Neutrophil (primary cell): ENCODE data around the gene TAS1R1.

Experiments
- H3K27ac ChIP-seq: fragments of 200-600 bp; sonication (generic); 2 replicates; pipeline ENCODE4 v1.5.1; 2016; ENCODE audit warnings: mild to moderate bottlenecking, moderate library complexity
- H3K27me3 ChIP-seq: fragments of 200-600 bp; sonication (generic); 2 replicates; pipeline ENCODE4 v1.6.0; 2016; ENCODE audit warnings: mild to moderate bottlenecking
- H3K36me3 ChIP-seq: fragments of 200-600 bp; sonication (generic); 2 replicates; pipeline ENCODE4 v1.5.1; 2017
- H3K4me1 ChIP-seq, 2 experiments: fragments of 200-600 bp in 1 of 2; sonication (generic) in 1 of 2; 1 replicate in 1 of 2; 2 replicates in 1 of 2; pipeline versions ENCODE4 v1.5.1 to v1.6.1; 2013 to 2016; ENCODE audit warnings: low read depth in 1 of 2, low read length in 1 of 2, mild to moderate bottlenecking in 1 of 2, moderate library complexity in 1 of 2; ENCODE audit not compliant: control insufficient read depth in 1 of 2, insufficient read depth in 1 of 2
- H3K4me3 ChIP-seq, 2 experiments: fragments of 200-600 bp in 1 of 2; sonication (generic) in 1 of 2; 1 replicate in 1 of 2; 2 replicates in 1 of 2; pipeline ENCODE4 v1.5.1; 2013 to 2016; ENCODE audit warnings: low read depth in 1 of 2, low read length in 1 of 2, mild to moderate bottlenecking in 1 of 2, moderate library complexity in 1 of 2
- H3K9me3 ChIP-seq: fragments of 200-600 bp; sonication (generic); 2 replicates; pipeline ENCODE4 v1.5.1; 2016
- TF ChIP-seq, protein P1 (sequence below): fragments of 200-600 bp; sonication (generic); IDR thresholded peaks from 2 replicates; pipeline ENCODE4 v1.5.1; 2016; ENCODE audit warnings: antibody characterized with exemption

Gene TAS1R1

DNA sequence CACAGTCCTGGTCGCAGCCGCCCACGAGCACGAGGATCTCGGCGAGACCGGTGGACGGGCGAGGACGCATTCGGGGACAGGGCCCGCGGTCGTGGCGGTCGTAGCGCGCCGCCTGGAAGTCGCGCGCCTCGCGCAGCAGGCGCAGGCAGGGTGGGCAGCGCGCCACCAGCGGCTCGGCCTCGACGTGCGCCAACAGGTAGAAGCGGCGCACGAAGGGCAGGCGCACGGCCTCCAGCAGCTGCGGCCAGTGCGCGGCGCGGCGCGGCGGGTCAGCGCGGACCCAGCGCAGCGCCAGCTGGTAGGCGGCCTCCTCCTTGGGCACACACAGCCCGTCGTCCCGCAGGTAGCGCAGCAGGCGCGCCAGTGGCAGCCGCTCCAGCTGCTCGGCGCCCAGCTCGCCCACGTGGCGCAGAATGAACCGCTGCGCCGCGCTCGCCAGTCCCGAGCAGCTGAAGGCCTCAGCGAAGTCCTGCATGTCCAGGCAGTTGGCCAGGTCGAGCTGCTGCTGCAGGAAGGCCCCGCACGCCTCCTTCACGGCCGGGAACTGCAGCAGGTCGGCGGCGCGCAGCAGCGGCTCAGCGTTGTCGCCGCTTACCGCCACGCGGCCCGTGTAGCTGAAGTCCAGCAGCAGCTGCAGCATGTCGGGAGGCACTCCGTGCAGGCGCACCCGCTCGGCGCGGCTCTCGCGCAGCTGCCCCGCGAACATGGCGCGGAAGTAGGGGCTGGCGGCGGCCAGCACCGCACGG lies 47.0 kb downstream of the TAS1R1 start:
- Histone ChIP-seq H3K4me3 (peak overlapping the region; percentile 98 to 100), H3K4me1 (peaks cover 34 to 56% of the 10 kb centered on the region in 2 experiments), H3K27me3 (no peaks in the 10 kb centered on the region), H3K9me3 (no peaks in the 10 kb centered on the region), H3K36me3 (peaks cover 21% of the 10 kb centered on the region), H3K27ac (peak overlapping the region; percentile 94)
- TF ChIP-seq, protein P1, sequence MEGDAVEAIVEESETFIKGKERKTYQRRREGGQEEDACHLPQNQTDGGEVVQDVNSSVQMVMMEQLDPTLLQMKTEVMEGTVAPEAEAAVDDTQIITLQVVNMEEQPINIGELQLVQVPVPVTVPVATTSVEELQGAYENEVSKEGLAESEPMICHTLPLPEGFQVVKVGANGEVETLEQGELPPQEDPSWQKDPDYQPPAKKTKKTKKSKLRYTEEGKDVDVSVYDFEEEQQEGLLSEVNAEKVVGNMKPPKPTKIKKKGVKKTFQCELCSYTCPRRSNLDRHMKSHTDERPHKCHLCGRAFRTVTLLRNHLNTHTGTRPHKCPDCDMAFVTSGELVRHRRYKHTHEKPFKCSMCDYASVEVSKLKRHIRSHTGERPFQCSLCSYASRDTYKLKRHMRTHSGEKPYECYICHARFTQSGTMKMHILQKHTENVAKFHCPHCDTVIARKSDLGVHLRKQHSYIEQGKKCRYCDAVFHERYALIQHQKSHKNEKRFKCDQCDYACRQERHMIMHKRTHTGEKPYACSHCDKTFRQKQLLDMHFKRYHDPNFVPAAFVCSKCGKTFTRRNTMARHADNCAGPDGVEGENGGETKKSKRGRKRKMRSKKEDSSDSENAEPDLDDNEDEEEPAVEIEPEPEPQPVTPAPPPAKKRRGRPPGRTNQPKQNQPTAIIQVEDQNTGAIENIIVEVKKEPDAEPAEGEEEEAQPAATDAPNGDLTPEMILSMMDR: no peak

DNA sequence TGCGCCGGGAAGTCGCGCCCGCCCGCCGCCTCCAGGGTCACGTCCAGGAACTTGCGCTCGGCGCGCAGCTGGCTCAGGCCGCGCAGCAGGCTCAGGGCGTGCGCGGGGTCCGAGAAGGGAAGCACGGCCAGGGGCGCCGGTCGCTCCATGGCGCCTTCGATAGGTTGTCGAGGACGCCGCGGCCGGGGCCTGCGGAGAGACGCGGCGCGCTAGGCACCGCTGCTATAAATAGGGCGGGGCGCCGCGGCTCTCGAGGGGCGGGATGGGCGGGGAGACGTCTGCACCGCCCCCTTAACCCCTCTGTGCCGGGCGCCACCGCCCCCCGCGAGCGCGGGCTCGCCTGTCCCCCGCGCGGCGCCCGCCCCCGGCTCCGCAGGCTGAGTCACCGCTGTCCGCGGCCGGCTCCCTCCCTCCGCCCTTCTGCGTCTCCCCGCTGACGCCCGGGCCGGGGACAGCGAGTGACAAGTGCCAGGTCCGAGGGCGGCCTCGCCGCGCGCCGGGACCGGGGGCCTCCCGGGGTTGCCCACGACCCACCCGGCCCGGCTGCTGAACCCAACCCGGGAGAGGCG lies 47.6 kb downstream of the TAS1R1 start, which contains the start of gene KLHL21:
TSS of gene KLHL21 (minus strand) at position 201 of the 569 bp plus-strand sequence. CDS start at position 149, 52 bp downstream.
- Histone ChIP-seq H3K27me3 (no peaks in the 10 kb centered on the region), H3K9me3 (no peaks in the 10 kb centered on the region), H3K4me3 (peak within 1 kb of the TSS; percentile 98 to 100), H3K4me1 (peaks cover 28 to 50% of the 10 kb centered on the region in 2 experiments), H3K36me3 (peaks cover 15% of the 10 kb centered on the region), H3K27ac (peak within 1 kb of the TSS; percentile 94)
- TF ChIP-seq, protein P1: peak; percentile 29

DNA sequence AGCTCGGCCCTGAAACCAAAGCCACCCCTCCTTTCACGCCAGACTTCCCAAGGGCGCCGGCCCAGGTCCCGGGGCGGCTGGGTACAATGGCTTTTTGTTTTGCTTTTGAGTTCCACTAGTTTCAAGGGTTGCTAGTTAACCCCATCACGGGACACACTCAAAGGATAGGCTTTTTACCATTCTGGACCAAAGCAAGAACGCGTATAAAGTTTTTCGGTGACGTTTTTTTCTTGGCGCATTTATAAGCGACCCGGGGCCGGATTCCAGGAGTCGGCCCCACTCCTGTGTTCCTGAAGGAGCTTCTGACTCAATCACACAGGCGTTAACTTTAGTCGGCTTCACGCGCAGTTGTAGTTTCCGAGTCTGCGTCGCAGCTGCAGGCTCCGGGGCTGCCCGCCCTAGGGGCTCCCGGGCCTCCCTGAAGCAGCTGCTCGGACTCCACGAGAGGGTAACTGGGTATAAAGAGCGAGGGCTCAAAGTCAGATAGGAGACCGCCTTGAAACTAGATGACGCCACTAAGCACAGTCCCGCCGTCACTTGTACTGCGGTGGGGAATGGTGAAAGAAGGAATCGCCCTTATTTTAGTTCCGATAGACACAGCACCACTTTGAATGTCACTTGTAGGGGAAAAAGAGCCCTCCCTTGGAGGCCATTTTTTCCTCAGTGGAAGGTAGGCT lies 48.3 kb downstream of the TAS1R1 start:
- no peaks in the 10 kb centered on the region for H3K27me3 ChIP-seq
- peaks cover 9% of the 10 kb centered on the region for H3K36me3 ChIP-seq
- TF ChIP-seq, protein P1: no peak
- H3K4me1 ChIP-seq: peaks cover 21 to 44% of the 10 kb centered on the region in 2 experiments
- H3K4me3 ChIP-seq: peak overlapping the region; percentile 98 to 100
- no peaks in the 10 kb centered on the region for H3K9me3 ChIP-seq
- peak overlapping the region; percentile 94 for H3K27ac ChIP-seq

DNA sequence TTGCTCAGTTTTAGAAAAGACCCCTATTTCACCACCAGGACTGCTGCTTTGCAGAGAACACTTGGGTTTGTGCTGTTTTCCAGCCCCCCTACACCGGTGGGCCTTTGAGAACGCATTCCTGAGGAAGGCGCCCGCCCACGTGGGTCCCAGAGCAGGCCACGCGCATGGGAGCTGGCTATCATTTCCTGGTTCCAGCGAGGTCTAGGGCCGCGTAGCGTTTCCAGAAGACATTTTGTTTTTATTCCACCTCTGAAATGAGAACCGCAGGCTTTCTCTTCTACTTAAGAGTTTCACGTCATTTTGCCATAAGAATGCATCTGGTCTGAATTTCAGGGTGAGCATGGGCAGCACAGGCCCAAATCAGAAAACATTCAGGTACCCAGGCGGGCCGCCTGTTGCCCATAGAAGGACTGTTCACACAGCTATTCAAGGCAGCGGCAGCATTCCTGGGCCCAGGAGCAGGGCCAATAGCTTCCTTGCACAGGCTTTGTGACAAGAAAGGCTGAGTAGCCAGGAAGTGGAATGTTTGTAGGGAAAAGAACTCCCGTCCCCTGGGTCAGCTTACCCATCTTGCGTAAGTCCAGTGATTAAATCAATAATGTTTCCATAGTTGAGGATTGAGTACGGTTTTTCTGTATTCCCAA lies 48.9 kb downstream of the TAS1R1 start:
- TF ChIP-seq, protein P1: no peak
- Histone ChIP-seq H3K4me3 (peak overlapping the region; percentile 98 to 100), H3K27me3 (no peaks in the 10 kb centered on the region), H3K36me3 (peaks cover 2% of the 10 kb centered on the region), H3K9me3 (no peaks in the 10 kb centered on the region), H3K4me1 (peaks cover 16 to 38% of the 10 kb centered on the region in 2 experiments), H3K27ac (peak overlapping the region; percentile 94)

DNA sequence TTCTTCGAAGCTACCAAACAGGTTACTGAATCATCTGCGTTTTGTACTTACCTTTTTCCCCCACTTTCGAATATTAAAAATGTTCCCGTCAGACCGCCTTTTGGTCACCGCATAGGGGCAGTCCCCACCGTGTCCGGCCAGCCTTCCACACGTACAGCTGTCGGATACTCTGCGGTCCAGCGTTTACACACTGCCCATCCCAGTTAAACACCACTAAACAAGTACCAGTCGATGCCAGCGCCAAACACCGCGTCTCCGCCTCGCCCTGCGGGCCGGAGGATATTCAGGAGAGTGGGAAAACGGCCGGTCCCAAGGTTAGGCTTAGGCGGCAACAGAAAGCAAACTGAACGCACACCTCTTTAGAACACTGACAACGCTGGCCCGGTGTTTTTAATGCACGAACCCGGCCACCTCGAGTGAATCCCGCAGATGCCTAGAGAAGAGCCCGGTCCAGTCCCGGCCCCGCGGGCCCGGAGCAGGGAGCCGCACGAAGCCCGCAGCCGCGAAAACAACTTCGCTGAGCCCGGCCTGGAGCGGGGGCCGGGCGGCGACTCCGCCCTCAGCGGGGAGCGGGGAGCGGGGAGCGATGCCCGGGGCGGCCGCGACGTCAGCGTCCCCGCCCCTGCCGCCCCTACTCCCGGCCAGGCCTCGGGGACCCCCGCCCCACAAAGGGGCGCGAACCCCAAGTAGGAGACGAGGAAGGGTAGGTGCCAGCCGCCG lies 57.7 kb downstream of the TAS1R1 start:
- Histone ChIP-seq H3K9me3 (no peaks in the 10 kb centered on the region), H3K4me3 (peak overlapping the region; percentile 78 to 97), H3K4me1 (peaks cover 17 to 22% of the 10 kb centered on the region in 2 experiments), H3K27me3 (peaks cover 21% of the 10 kb centered on the region), H3K27ac (peak overlapping the region; percentile 94), H3K36me3 (no peaks in the 10 kb centered on the region)
- TF ChIP-seq, protein P1: no peak
